GM12872 (cell line): ENCODE results near the gene ACOT6.

Source experiments
- CTCF ChIP-seq: IDR thresholded peaks from 3 replicates; pipeline ENCODE4 v1.5.1; 2011; ENCODE audit warnings: low read depth, mild to moderate bottlenecking, low read length, moderate library complexity; ENCODE audit not compliant: insufficient read depth

ACOT6 gene

GRCh38 chr14:73589116-73589515 is 23.2 kb upstream of the ACOT6 start:
- TF ChIP-seq CTCF: no peak

- no peak for TF ChIP-seq CTCF
These were observed 20.4 kb upstream of the ACOT6 start, which contains the start of gene ACOT4 for GRCh38 chr14:73591690-73592449. ACOT4 (plus strand) TSS chr14:73591873; CDS start chr14:73591960, 87 bp downstream.

- no peak for TF ChIP-seq CTCF
These were observed 17.8 kb upstream of the ACOT6 start for GRCh38 chr14:73594491-73594890.

GRCh38 chr14:73599499-73599898 is 12.8 kb upstream of the ACOT6 start:
- no peak for TF ChIP-seq CTCF

- no peak for TF ChIP-seq CTCF
These were observed 9.3 kb upstream of the ACOT6 start for GRCh38 chr14:73602994-73603393.

GRCh38 chr14:73606271-73606670 is 6.0 kb upstream of the ACOT6 start:
- TF ChIP-seq CTCF: no peak

- no peak for TF ChIP-seq CTCF
These were observed 5.1 kb upstream of the ACOT6 start for GRCh38 chr14:73607241-73607640.
